Measurements from ENCODE around the gene EBF3. TPM values are rescaled to one million over a fixed set of nuclear protein-coding genes. Genes with fewer than 3 reads are reported as not detected.

The EBF3 gene
- polyA plus RNA-seq, 2 donors = 0.57 to 0.58 TPM

GRCh38 chr10:129851941-129852640 is 112.0 kb downstream of the EBF3 start:
- 77 to 81% methylated on average over 19 of the region's 19 CpGs for WGBS, 2 donors
- no peak overlapping the region for H3K4me3 ChIP-seq (ENCODE audit: low read depth in 1 of 2, low read length in 2 of 2)

GRCh38 chr10:129850790-129851189 is 113.3 kb downstream of the EBF3 start:
- no peak overlapping the region for H3K4me3 ChIP-seq (ENCODE audit: low read depth in 1 of 2, low read length in 2 of 2)
- no peaks in the 10 kb centered on the region for H3K36me3 ChIP-seq (ENCODE audit: control insufficient read depth in 2 of 2, insufficient read depth in 2 of 2, low read length in 1 of 2)
- 64 to 83% methylated on average over 13 of the region's 13 CpGs for WGBS, 2 donors
- H3K9me3 ChIP-seq (ENCODE audit: control insufficient read depth in 2 of 2, insufficient read depth in 1 of 2, low read depth in 1 of 2, low read length in 1 of 2) = no peaks in the 10 kb centered on the region
- no peak overlapping the region for H3K27ac ChIP-seq (ENCODE audit: low read depth in 2 of 2, low read length in 1 of 2)
- H3K27me3 ChIP-seq (ENCODE audit: control insufficient read depth in 1 of 2, insufficient read depth in 2 of 2, low read length in 2 of 2) = no peaks in the 10 kb centered on the region
- H3K4me1 ChIP-seq (ENCODE audit: control insufficient read depth in 2 of 2, insufficient read depth in 2 of 2, low read length in 1 of 2) = no peaks in the 10 kb centered on the region

More at GRCh38 chr10:129851941-129852640, 112.0 kb downstream of the EBF3 start:
- Histone ChIP-seq H3K9me3 (ENCODE audit: control insufficient read depth in 2 of 2, insufficient read depth in 1 of 2, low read depth in 1 of 2, low read length in 1 of 2) (peaks cover 0 to 5% of the 10 kb centered on the region in 2 donors), H3K36me3 (ENCODE audit: control insufficient read depth in 2 of 2, insufficient read depth in 2 of 2, low read length in 1 of 2) (no peaks in the 10 kb centered on the region), H3K4me1 (ENCODE audit: control insufficient read depth in 2 of 2, insufficient read depth in 2 of 2, low read length in 1 of 2) (no peaks in the 10 kb centered on the region), H3K27ac (ENCODE audit: low read depth in 2 of 2, low read length in 1 of 2) (no peak overlapping the region), H3K27me3 (ENCODE audit: control insufficient read depth in 1 of 2, insufficient read depth in 2 of 2, low read length in 2 of 2) (no peaks in the 10 kb centered on the region)

- Histone ChIP-seq H3K27me3 (ENCODE audit: control insufficient read depth in 1 of 2, insufficient read depth in 2 of 2, low read length in 2 of 2) (no peaks in the 10 kb centered on the region), H3K27ac (ENCODE audit: low read depth in 2 of 2, low read length in 1 of 2) (no peak overlapping the region), H3K4me3 (ENCODE audit: low read depth in 1 of 2, low read length in 2 of 2) (no peak overlapping the region), H3K9me3 (ENCODE audit: control insufficient read depth in 2 of 2, insufficient read depth in 1 of 2, low read depth in 1 of 2, low read length in 1 of 2) (no peaks in the 10 kb centered on the region), H3K36me3 (ENCODE audit: control insufficient read depth in 2 of 2, insufficient read depth in 2 of 2, low read length in 1 of 2) (no peaks in the 10 kb centered on the region), H3K4me1 (ENCODE audit: control insufficient read depth in 2 of 2, insufficient read depth in 2 of 2, low read length in 1 of 2) (no peaks in the 10 kb centered on the region)
- 85 to 91% methylated on average over 10 of the region's 10 CpGs for WGBS, 2 donors
Measured at GRCh38 chr10:129850316-129850715, 113.8 kb downstream of the EBF3 start.

- H3K9me3 ChIP-seq (ENCODE audit: control insufficient read depth in 2 of 2, insufficient read depth in 1 of 2, low read depth in 1 of 2, low read length in 1 of 2) = no peaks in the 10 kb centered on the region
- WGBS, 2 donors = 84 to 92% methylated on average over 15 of the region's 15 CpGs
- H3K27ac ChIP-seq (ENCODE audit: low read depth in 2 of 2, low read length in 1 of 2) = no peak overlapping the region
- no peaks in the 10 kb centered on the region for H3K27me3 ChIP-seq (ENCODE audit: control insufficient read depth in 1 of 2, insufficient read depth in 2 of 2, low read length in 2 of 2)
- no peaks in the 10 kb centered on the region for H3K36me3 ChIP-seq (ENCODE audit: control insufficient read depth in 2 of 2, insufficient read depth in 2 of 2, low read length in 1 of 2)
- no peaks in the 10 kb centered on the region for H3K4me1 ChIP-seq (ENCODE audit: control insufficient read depth in 2 of 2, insufficient read depth in 2 of 2, low read length in 1 of 2)
- no peak overlapping the region for H3K4me3 ChIP-seq (ENCODE audit: low read depth in 1 of 2, low read length in 2 of 2)
Measured at GRCh38 chr10:129849853-129850252, 114.2 kb downstream of the EBF3 start.

GRCh38 chr10:129849452-129849750 is 114.7 kb downstream of the EBF3 start:
- H3K36me3 ChIP-seq (ENCODE audit: control insufficient read depth in 2 of 2, insufficient read depth in 2 of 2, low read length in 1 of 2) = no peaks in the 10 kb centered on the region
- no peak overlapping the region for H3K4me3 ChIP-seq (ENCODE audit: low read depth in 1 of 2, low read length in 2 of 2)
- H3K4me1 ChIP-seq (ENCODE audit: control insufficient read depth in 2 of 2, insufficient read depth in 2 of 2, low read length in 1 of 2) = no peaks in the 10 kb centered on the region
- no peaks in the 10 kb centered on the region for H3K27me3 ChIP-seq (ENCODE audit: control insufficient read depth in 1 of 2, insufficient read depth in 2 of 2, low read length in 2 of 2)
- no peak overlapping the region for H3K27ac ChIP-seq (ENCODE audit: low read depth in 2 of 2, low read length in 1 of 2)
- H3K9me3 ChIP-seq (ENCODE audit: control insufficient read depth in 2 of 2, insufficient read depth in 1 of 2, low read depth in 1 of 2, low read length in 1 of 2) = no peaks in the 10 kb centered on the region
- WGBS, 2 donors = 93 to 94% methylated on average over 19 of the region's 19 CpGs

GRCh38 chr10:129848696-129849451 is 115.2 kb downstream of the EBF3 start:
- H3K27ac ChIP-seq (ENCODE audit: low read depth in 2 of 2, low read length in 1 of 2) = no peak overlapping the region
- H3K4me1 ChIP-seq (ENCODE audit: control insufficient read depth in 2 of 2, insufficient read depth in 2 of 2, low read length in 1 of 2) = no peaks in the 10 kb centered on the region
- no peaks in the 10 kb centered on the region for H3K9me3 ChIP-seq (ENCODE audit: control insufficient read depth in 2 of 2, insufficient read depth in 1 of 2, low read depth in 1 of 2, low read length in 1 of 2)
- 91% methylated on average over 19 of the region's 19 CpGs for WGBS, 2 donors
- no peak overlapping the region for H3K4me3 ChIP-seq (ENCODE audit: low read depth in 1 of 2, low read length in 2 of 2)
- no peaks in the 10 kb centered on the region for H3K36me3 ChIP-seq (ENCODE audit: control insufficient read depth in 2 of 2, insufficient read depth in 2 of 2, low read length in 1 of 2)
- H3K27me3 ChIP-seq (ENCODE audit: control insufficient read depth in 1 of 2, insufficient read depth in 2 of 2, low read length in 2 of 2) = no peaks in the 10 kb centered on the region

- Histone ChIP-seq H3K4me3 (ENCODE audit: low read depth in 1 of 2, low read length in 2 of 2) (no peak overlapping the region), H3K27me3 (ENCODE audit: control insufficient read depth in 1 of 2, insufficient read depth in 2 of 2, low read length in 2 of 2) (no peaks in the 10 kb centered on the region), H3K27ac (ENCODE audit: low read depth in 2 of 2, low read length in 1 of 2) (no peak overlapping the region), H3K9me3 (ENCODE audit: control insufficient read depth in 2 of 2, insufficient read depth in 1 of 2, low read depth in 1 of 2, low read length in 1 of 2) (no peaks in the 10 kb centered on the region), H3K36me3 (ENCODE audit: control insufficient read depth in 2 of 2, insufficient read depth in 2 of 2, low read length in 1 of 2) (no peaks in the 10 kb centered on the region), H3K4me1 (ENCODE audit: control insufficient read depth in 2 of 2, insufficient read depth in 2 of 2, low read length in 1 of 2) (no peaks in the 10 kb centered on the region)
- WGBS, 2 donors = 76 to 79% methylated on average over 18 of the region's 18 CpGs
Measured at GRCh38 chr10:129847741-129848483, 116.2 kb downstream of the EBF3 start.

GRCh38 chr10:129846991-129847391 is 117.1 kb downstream of the EBF3 start:
- H3K9me3 ChIP-seq (ENCODE audit: control insufficient read depth in 2 of 2, insufficient read depth in 1 of 2, low read depth in 1 of 2, low read length in 1 of 2) = no peaks in the 10 kb centered on the region
- H3K4me1 ChIP-seq (ENCODE audit: control insufficient read depth in 2 of 2, insufficient read depth in 2 of 2, low read length in 1 of 2) = no peaks in the 10 kb centered on the region
- H3K36me3 ChIP-seq (ENCODE audit: control insufficient read depth in 2 of 2, insufficient read depth in 2 of 2, low read length in 1 of 2) = no peaks in the 10 kb centered on the region
- whole genome bisulfite sequencing, 2 donors = 69 to 76% methylated on average over 10 of the region's 10 CpGs
- H3K4me3 ChIP-seq (ENCODE audit: low read depth in 1 of 2, low read length in 2 of 2) = no peak overlapping the region
- no peaks in the 10 kb centered on the region for H3K27me3 ChIP-seq (ENCODE audit: control insufficient read depth in 1 of 2, insufficient read depth in 2 of 2, low read length in 2 of 2)
- no peak overlapping the region for H3K27ac ChIP-seq (ENCODE audit: low read depth in 2 of 2, low read length in 1 of 2)

GRCh38 chr10:129845111-129845753 is 118.8 kb downstream of the EBF3 start:
- no peak overlapping the region for H3K4me3 ChIP-seq (ENCODE audit: low read depth in 1 of 2, low read length in 2 of 2)
- peaks cover 0 to 6% of the 10 kb centered on the region in 2 donors for H3K9me3 ChIP-seq (ENCODE audit: control insufficient read depth in 2 of 2, insufficient read depth in 1 of 2, low read depth in 1 of 2, low read length in 1 of 2)
- WGBS, 2 donors = 77% methylated on average over 12 of the region's 12 CpGs
- no peaks in the 10 kb centered on the region for H3K36me3 ChIP-seq (ENCODE audit: control insufficient read depth in 2 of 2, insufficient read depth in 2 of 2, low read length in 1 of 2)
- H3K4me1 ChIP-seq (ENCODE audit: control insufficient read depth in 2 of 2, insufficient read depth in 2 of 2, low read length in 1 of 2) = no peaks in the 10 kb centered on the region
- no peak overlapping the region for H3K27ac ChIP-seq (ENCODE audit: low read depth in 2 of 2, low read length in 1 of 2)
- no peaks in the 10 kb centered on the region for H3K27me3 ChIP-seq (ENCODE audit: control insufficient read depth in 1 of 2, insufficient read depth in 2 of 2, low read length in 2 of 2)
